Measurements from ENCODE around the gene SND1.

DNA sequence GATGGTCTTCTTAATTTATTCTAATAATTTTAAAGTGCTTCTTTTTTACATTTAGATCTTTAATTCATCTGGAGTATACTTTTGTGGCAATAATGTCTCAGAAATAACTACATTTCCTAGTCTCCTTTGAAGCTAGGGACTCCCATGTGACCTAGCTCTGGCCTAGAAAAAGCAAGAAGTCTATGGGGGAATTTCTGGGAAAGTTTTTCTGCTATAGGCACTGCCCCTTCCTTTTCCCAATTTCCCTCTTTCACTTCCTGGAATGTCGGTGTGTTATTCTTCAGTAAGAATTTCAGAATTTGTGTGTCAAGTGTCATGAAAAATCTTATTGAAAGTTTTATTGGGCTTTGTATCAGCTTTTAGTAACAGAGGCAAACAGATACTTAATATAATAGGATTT, 473.8 kb downstream of the SND1 start:
- TF ChIP-seq, protein P1, sequence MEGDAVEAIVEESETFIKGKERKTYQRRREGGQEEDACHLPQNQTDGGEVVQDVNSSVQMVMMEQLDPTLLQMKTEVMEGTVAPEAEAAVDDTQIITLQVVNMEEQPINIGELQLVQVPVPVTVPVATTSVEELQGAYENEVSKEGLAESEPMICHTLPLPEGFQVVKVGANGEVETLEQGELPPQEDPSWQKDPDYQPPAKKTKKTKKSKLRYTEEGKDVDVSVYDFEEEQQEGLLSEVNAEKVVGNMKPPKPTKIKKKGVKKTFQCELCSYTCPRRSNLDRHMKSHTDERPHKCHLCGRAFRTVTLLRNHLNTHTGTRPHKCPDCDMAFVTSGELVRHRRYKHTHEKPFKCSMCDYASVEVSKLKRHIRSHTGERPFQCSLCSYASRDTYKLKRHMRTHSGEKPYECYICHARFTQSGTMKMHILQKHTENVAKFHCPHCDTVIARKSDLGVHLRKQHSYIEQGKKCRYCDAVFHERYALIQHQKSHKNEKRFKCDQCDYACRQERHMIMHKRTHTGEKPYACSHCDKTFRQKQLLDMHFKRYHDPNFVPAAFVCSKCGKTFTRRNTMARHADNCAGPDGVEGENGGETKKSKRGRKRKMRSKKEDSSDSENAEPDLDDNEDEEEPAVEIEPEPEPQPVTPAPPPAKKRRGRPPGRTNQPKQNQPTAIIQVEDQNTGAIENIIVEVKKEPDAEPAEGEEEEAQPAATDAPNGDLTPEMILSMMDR (IDR thresholded peaks at IDR 0.05) = no peak
- TF ChIP-seq POLR2A (IDR thresholded peaks at IDR 0.05) = no peak
